MM.1S (cell line): ENCODE results near the gene HCRTR1.

ENCODE experiments used
- DNase-seq: peaks from one replicate; pipeline ENCODE4 v3.0.0-alpha.2; 2015
- H2AFZ ChIP-seq: fragments of 300-600 bp; sonication (generic); 2 replicates; pipeline ENCODE4 v1.6.0; 2016; ENCODE audit warnings: antibody characterized with exemption, low read length
- H3F3A ChIP-seq: fragments of 300-600 bp; sonication (generic); 2 replicates; pipeline ENCODE4 v1.6.1; 2016; ENCODE audit warnings: mild to moderate bottlenecking, antibody characterized with exemption, low read length, moderate library complexity, mixed read lengths; ENCODE audit not compliant: insufficient read depth
- H3K27ac ChIP-seq: fragments of 300-600 bp; sonication (generic); 2 replicates; pipeline ENCODE4 v1.5.1; 2016; ENCODE audit warnings: mild to moderate bottlenecking, low read length
- H3K27me3 ChIP-seq: fragments of 300-600 bp; sonication (generic); replicated peaks from 2 replicates; pipeline ENCODE4 v1.6.0; 2016; ENCODE audit warnings: low read length; ENCODE audit not compliant: insufficient read depth
- H3K36me3 ChIP-seq: fragments of 300-600 bp; sonication (generic); replicated peaks from 2 replicates; pipeline ENCODE4 v1.6.1; 2016; ENCODE audit warnings: mild to moderate bottlenecking, low read length, mixed read lengths; ENCODE audit not compliant: insufficient read depth
- H3K4me1 ChIP-seq: fragments of 300-600 bp; sonication (generic); 2 replicates; pipeline ENCODE4 v1.6.1; 2016; ENCODE audit warnings: low read length, mixed read lengths
- H3K4me2 ChIP-seq: fragments of 300-600 bp; sonication (generic); 2 replicates; pipeline ENCODE4 v1.6.0; 2016; ENCODE audit warnings: low read depth, low read length
- H3K4me3 ChIP-seq: fragments of 300-600 bp; sonication (generic); 2 replicates; pipeline ENCODE4 v1.5.1; 2016; ENCODE audit warnings: low read length, mixed read lengths
- H3K79me2 ChIP-seq: fragments of 300-600 bp; sonication (generic); 2 replicates; pipeline ENCODE4 v1.6.1; 2016; ENCODE audit warnings: mixed run types, low read length, mixed read lengths
- H3K9ac ChIP-seq: fragments of 300-600 bp; sonication (generic); 2 replicates; pipeline ENCODE4 v1.6.1; 2016; ENCODE audit warnings: low read length, mixed read lengths
- H3K9me2 ChIP-seq: fragments of 300-600 bp; sonication (generic); replicated peaks from 2 replicates; pipeline ENCODE4 v1.6.1; 2016; ENCODE audit warnings: mild to moderate bottlenecking, low read length, mixed read lengths; ENCODE audit not compliant: insufficient read depth
- H3K9me3 ChIP-seq: fragments of 300-600 bp; sonication (generic); replicated peaks from 2 replicates; pipeline ENCODE4 v1.6.1; 2016; ENCODE audit warnings: mild to moderate bottlenecking, low read length, mixed read lengths; ENCODE audit not compliant: insufficient read depth
- H4K20me1 ChIP-seq: fragments of 300-600 bp; sonication (generic); 2 replicates; pipeline ENCODE4 v1.6.1; 2016; ENCODE audit warnings: mild to moderate bottlenecking, low read length, moderate library complexity, mixed read lengths; ENCODE audit not compliant: insufficient read depth
- CTCF ChIP-seq: fragments of 300-600 bp; sonication (generic); IDR thresholded peaks from 2 replicates; pipeline ENCODE4 v1.5.1; 2016; ENCODE audit warnings: antibody characterized with exemption, low read length, mixed read lengths
- EZH2 ChIP-seq: fragments of 300-600 bp; sonication (generic); optimal IDR thresholded peaks from 2 replicates; pipeline ENCODE3; 2017; ENCODE audit warnings: low read depth, mild to moderate bottlenecking, antibody characterized with exemption, low read length, mixed read lengths
- EZH2phosphoT487 ChIP-seq: fragments of 300-600 bp; sonication (generic); IDR thresholded peaks from 2 replicates; pipeline ENCODE4 v1.6.1; 2018; ENCODE audit warnings: antibody characterized with exemption, low read length

The HCRTR1 gene

GRCh38 chr1:31574749-31575368, 42.6 kb upstream of the HCRTR1 start:
- H3K4me1 ChIP-seq: no peaks in the 10 kb centered on the region
- TF ChIP-seq EZH2: no peak
- TF ChIP-seq CTCF: no peak
- no peak for TF ChIP-seq EZH2phosphoT487
- no peak overlapping the region for H2AFZ ChIP-seq
- no peaks in the 10 kb centered on the region for H3K36me3 ChIP-seq
- H3K27me3 ChIP-seq: peaks cover 6% of the 10 kb centered on the region
- H3K4me3 ChIP-seq: no peak overlapping the region
- no peak for DNase-seq
- no peaks in the 10 kb centered on the region for H4K20me1 ChIP-seq
- H3K79me2 ChIP-seq: no peaks in the 10 kb centered on the region
- H3K27ac ChIP-seq: no peak overlapping the region
- H3K4me2 ChIP-seq: no peak overlapping the region
- H3K9me2 ChIP-seq: no peaks in the 10 kb centered on the region
- no peaks in the 10 kb centered on the region for H3F3A ChIP-seq
- no peaks in the 10 kb centered on the region for H3K9me3 ChIP-seq
- no peak overlapping the region for H3K9ac ChIP-seq

- H3K4me1 ChIP-seq: no peaks in the 10 kb centered on the region
These were observed 41.9 kb upstream of the HCRTR1 start for GRCh38 chr1:31575369-31576140.

GRCh38 chr1:31576201-31576669, 41.3 kb upstream of the HCRTR1 start, which contains the start of gene TINAGL1:
Gene TINAGL1 (plus strand): TSS chr1:31576515. CDS start chr1:31577149, 634 bp downstream.
- TF ChIP-seq EZH2 (no peak), CTCF (no peak), EZH2phosphoT487 (no peak)
- Histone ChIP-seq H2AFZ (peak within 1 kb of the TSS; percentile 75), H3K9ac (no peak within 1 kb of the TSS), H3K9me2 (no peaks in the 10 kb centered on the region), H3K4me1 (no peaks in the 10 kb centered on the region), H3K4me2 (peak within 1 kb of the TSS; percentile 38; the same call in 1 of the 2 replicates), H3K27ac (no peak within 1 kb of the TSS), H3F3A (no peaks in the 10 kb centered on the region), H3K9me3 (no peaks in the 10 kb centered on the region), H3K79me2 (no peaks in the 10 kb centered on the region), H3K36me3 (no peaks in the 10 kb centered on the region), H4K20me1 (no peaks in the 10 kb centered on the region), H3K27me3 (peaks cover 6% of the 10 kb centered on the region), H3K4me3 (peak within 1 kb of the TSS; percentile 39)
- no peak for DNase-seq

More at GRCh38 chr1:31575369-31576140, 41.9 kb upstream of the HCRTR1 start:
- TF ChIP-seq EZH2 (no peak), EZH2phosphoT487 (no peak), CTCF (no peak)
- no peak overlapping the region; the same call in 1 of the 2 replicates for H2AFZ ChIP-seq
- no peaks in the 10 kb centered on the region for H3F3A ChIP-seq
- H3K4me2 ChIP-seq: no peak overlapping the region; the same call in 1 of the 2 replicates
- no peaks in the 10 kb centered on the region for H3K9me3 ChIP-seq
- no peaks in the 10 kb centered on the region for H3K36me3 ChIP-seq
- no peaks in the 10 kb centered on the region for H3K9me2 ChIP-seq
- peaks cover 6% of the 10 kb centered on the region for H3K27me3 ChIP-seq
- no peak for DNase-seq
- H3K9ac ChIP-seq: no peak overlapping the region
- no peak overlapping the region for H3K4me3 ChIP-seq
- no peaks in the 10 kb centered on the region for H4K20me1 ChIP-seq
- no peaks in the 10 kb centered on the region for H3K79me2 ChIP-seq
- no peak overlapping the region for H3K27ac ChIP-seq
